ENCODE data around the gene WDR33. TPM values are rescaled to one million over a fixed set of nuclear protein-coding genes. Genes with fewer than 3 reads are reported as not detected.

The WDR33 gene
- total RNA-seq, 2 experiments from 2014 or later = 70.7 to 96.6 TPM

DNA sequence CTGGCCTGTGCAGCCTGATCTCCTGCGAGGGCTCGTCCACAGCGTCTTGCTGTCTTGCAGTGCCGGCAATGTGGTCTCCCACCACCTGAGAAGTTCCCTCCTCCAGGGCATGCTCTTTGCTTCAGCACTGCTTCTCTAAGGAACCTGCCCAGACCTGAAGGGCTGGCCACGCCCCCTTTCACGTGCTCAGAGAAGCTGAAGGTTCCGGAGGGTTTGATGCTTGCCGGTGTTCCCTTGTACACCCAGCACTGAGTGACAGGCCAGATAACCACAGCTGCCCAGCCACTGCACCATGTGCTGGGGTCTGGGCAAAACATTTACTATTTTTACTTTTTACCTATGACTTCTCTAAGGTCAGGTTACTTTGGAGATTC, 48.7 kb upstream of the WDR33 start:
- intact Hi-C loops (cut with micrococcal nuclease; ENCODE audit: unreplicated experiment) = loop anchor here (5.0 to 10.0 kb wide), 2 partner anchors 157 to 265 kb away; partner anchors contain the start of gene SFT2D3
- peaks cover 31% of the 10 kb centered on the region for H3K79me2 ChIP-seq (ENCODE audit: insufficient read depth, low read depth, low read length)
- H3K9me3 ChIP-seq (ENCODE audit: low read length) = no peaks in the 10 kb centered on the region
- H3K9me2 ChIP-seq (ENCODE audit: insufficient read depth, low read length) = no peaks in the 10 kb centered on the region
- TF ChIP-seq, protein P1, sequence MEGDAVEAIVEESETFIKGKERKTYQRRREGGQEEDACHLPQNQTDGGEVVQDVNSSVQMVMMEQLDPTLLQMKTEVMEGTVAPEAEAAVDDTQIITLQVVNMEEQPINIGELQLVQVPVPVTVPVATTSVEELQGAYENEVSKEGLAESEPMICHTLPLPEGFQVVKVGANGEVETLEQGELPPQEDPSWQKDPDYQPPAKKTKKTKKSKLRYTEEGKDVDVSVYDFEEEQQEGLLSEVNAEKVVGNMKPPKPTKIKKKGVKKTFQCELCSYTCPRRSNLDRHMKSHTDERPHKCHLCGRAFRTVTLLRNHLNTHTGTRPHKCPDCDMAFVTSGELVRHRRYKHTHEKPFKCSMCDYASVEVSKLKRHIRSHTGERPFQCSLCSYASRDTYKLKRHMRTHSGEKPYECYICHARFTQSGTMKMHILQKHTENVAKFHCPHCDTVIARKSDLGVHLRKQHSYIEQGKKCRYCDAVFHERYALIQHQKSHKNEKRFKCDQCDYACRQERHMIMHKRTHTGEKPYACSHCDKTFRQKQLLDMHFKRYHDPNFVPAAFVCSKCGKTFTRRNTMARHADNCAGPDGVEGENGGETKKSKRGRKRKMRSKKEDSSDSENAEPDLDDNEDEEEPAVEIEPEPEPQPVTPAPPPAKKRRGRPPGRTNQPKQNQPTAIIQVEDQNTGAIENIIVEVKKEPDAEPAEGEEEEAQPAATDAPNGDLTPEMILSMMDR (conservative IDR thresholded peaks at IDR 0.05; ENCODE audit: low read length) = no peak
- TF ChIP-seq EZH2phosphoT487 (IDR thresholded peaks at IDR 0.05; ENCODE audit: borderline replicate concordance, low read depth, low read length) = no peak
- H3K4me3 ChIP-seq (ENCODE audit: low read depth, low read length, poor library complexity, severe bottlenecking) = no peak overlapping the region
- H3K27ac ChIP-seq (ENCODE audit: low read depth, low read length, poor library complexity, severe bottlenecking) = no peak overlapping the region
- H3K4me1 ChIP-seq (ENCODE audit: insufficient read depth, low read length, poor library complexity, severe bottlenecking) = peaks cover 44% of the 10 kb centered on the region
- ChIA-PET POLR2A (interaction anchor here (0.7 kb wide), 1 partner anchor 207 kb away, joined by 3 read pairs; no protein-coding TSS in a partner anchor), CTCF (ENCODE audit: unreplicated experiment) (no interaction called here)
- peaks cover 18% of the 10 kb centered on the region; the same call in 1 of the 2 replicates for H4K20me1 ChIP-seq (ENCODE audit: insufficient read depth, low read length)
- peak; percentile 73 for DNase-seq (ENCODE audit: low spot score)
- H2AFZ ChIP-seq (ENCODE audit: low read length) = no peak overlapping the region
- H3K36me3 ChIP-seq (ENCODE audit: insufficient read depth, low read length) = peaks cover 43% of the 10 kb centered on the region
- H3K4me2 ChIP-seq (ENCODE audit: low read length) = peak overlapping the region; percentile 37
- no TSS peak for BruUV-seq (replicated peaks)

- CTCF ChIA-PET (ENCODE audit: unreplicated experiment) = interaction anchor here (1.0 kb wide), 1 partner anchor 155 kb away, joined by 5 read pairs; no protein-coding TSS in a partner anchor
- peak overlapping the region; percentile 77 for H3K27ac ChIP-seq (ENCODE audit: low read depth, low read length, poor library complexity, severe bottlenecking)
- H3K4me2 ChIP-seq (ENCODE audit: low read length) = peak overlapping the region; percentile 95
- peak; percentile 67 for DNase-seq (ENCODE audit: low spot score)
- H3K36me3 ChIP-seq (ENCODE audit: insufficient read depth, low read length) = peaks cover 43% of the 10 kb centered on the region
- POLR2A ChIA-PET = interaction anchor here (0.7 to 2.1 kb wide), 10 partner anchors 9 to 48 kb away, joined by 3 to 9 read pairs (median 4); no protein-coding TSS in a partner anchor
- H3K4me1 ChIP-seq (ENCODE audit: insufficient read depth, low read length, poor library complexity, severe bottlenecking) = peaks cover 58% of the 10 kb centered on the region
- H3K9me3 ChIP-seq (ENCODE audit: low read length) = no peaks in the 10 kb centered on the region
- intact Hi-C loops (cut with micrococcal nuclease; ENCODE audit: unreplicated experiment) = loop anchor here (2.0 to 5.0 kb wide), 2 partner anchors 47 to 155 kb away; partner anchors contain the start of genes SFT2D3 and WDR33
- peak overlapping the region; percentile 96 for H3K4me3 ChIP-seq (ENCODE audit: low read depth, low read length, poor library complexity, severe bottlenecking)
- peaks cover 39% of the 10 kb centered on the region for H4K20me1 ChIP-seq (ENCODE audit: insufficient read depth, low read length)
- no peak overlapping the region; the same call in 1 of the 2 replicates for H2AFZ ChIP-seq (ENCODE audit: low read length)
- TSS peak; percentile 66 for BruUV-seq (replicated peaks)
- H3K79me2 ChIP-seq (ENCODE audit: insufficient read depth, low read depth, low read length) = peaks cover 55% of the 10 kb centered on the region
- no peak for TF ChIP-seq EZH2phosphoT487 (IDR thresholded peaks at IDR 0.05; ENCODE audit: borderline replicate concordance, low read depth, low read length)
- TF ChIP-seq, protein P1 (conservative IDR thresholded peaks at IDR 0.05; ENCODE audit: low read length) = no peak
- no peaks in the 10 kb centered on the region for H3K9me2 ChIP-seq (ENCODE audit: insufficient read depth, low read length)
Measured at GRCh38 chr2:127857265-127857808, 46.4 kb upstream of the WDR33 start.

DNA sequence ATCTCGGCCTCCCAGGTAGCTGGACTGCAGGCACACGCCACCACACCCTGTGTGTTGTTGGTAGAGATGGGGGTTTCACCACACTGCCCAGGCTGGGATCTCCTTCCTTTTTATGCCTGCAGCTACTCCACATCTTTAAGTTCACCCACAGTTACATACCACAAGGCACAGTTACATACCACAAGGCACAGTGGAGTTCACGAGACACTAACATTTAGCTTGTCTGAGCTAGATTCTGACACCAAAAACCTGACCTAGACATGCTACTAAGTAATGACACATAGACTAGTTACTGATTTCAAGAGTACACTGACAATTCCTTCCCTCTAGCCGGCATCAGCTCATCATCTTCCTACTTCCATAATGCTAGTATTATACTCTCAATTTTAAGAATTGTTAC, 42.7 kb upstream of the WDR33 start:
- H2AFZ ChIP-seq (ENCODE audit: low read length) = no peak overlapping the region
- intact Hi-C loops (cut with micrococcal nuclease; ENCODE audit: unreplicated experiment) = no loop called here
- DNase-seq (ENCODE audit: low spot score) = no peak
- H3K9me2 ChIP-seq (ENCODE audit: insufficient read depth, low read length) = no peaks in the 10 kb centered on the region
- peak overlapping the region; percentile 40 for H3K4me3 ChIP-seq (ENCODE audit: low read depth, low read length, poor library complexity, severe bottlenecking)
- H3K36me3 ChIP-seq (ENCODE audit: insufficient read depth, low read length) = peaks cover 76% of the 10 kb centered on the region
- ChIA-PET CTCF (ENCODE audit: unreplicated experiment) (no interaction called here), POLR2A (interaction anchor here (0.5 to 2.1 kb wide), 6 partner anchors 9 to 139 kb away, joined by 3 to 8 read pairs (median 3); no protein-coding TSS in a partner anchor)
- peaks cover 39% of the 10 kb centered on the region for H4K20me1 ChIP-seq (ENCODE audit: insufficient read depth, low read length)
- no TSS peak for BruUV-seq (replicated peaks)
- peak overlapping the region; percentile 81 for H3K4me2 ChIP-seq (ENCODE audit: low read length)
- peaks cover 39% of the 10 kb centered on the region for H3K4me1 ChIP-seq (ENCODE audit: insufficient read depth, low read length, poor library complexity, severe bottlenecking)
- no peaks in the 10 kb centered on the region for H3K9me3 ChIP-seq (ENCODE audit: low read length)
- peaks cover 87% of the 10 kb centered on the region for H3K79me2 ChIP-seq (ENCODE audit: insufficient read depth, low read depth, low read length)
- TF ChIP-seq EZH2phosphoT487 (IDR thresholded peaks at IDR 0.05; ENCODE audit: borderline replicate concordance, low read depth, low read length) = no peak
- TF ChIP-seq, protein P1 (conservative IDR thresholded peaks at IDR 0.05; ENCODE audit: low read length) = no peak
- no peak overlapping the region for H3K27ac ChIP-seq (ENCODE audit: low read depth, low read length, poor library complexity, severe bottlenecking)

Data from OCI-LY7 (cell line).